GM12864 (cell line): ENCODE data around the gene KCNN3.

Experiments
- DNase-seq: peaks from one replicate; pipeline ENCODE4 v3.0.0-alpha.2; 2011; ENCODE audit warnings: low read depth
- H3K4me3 ChIP-seq: 2 replicates; pipeline ENCODE4 v1.5.1; 2011; ENCODE audit warnings: mild to moderate bottlenecking, low read depth, low read length, control low read depth
- TF ChIP-seq, protein P1 (sequence below): IDR thresholded peaks from 2 replicates; pipeline ENCODE4 v1.5.1; 2011; ENCODE audit warnings: low read depth, mild to moderate bottlenecking, moderate library complexity, low read length, control low read depth, inconsistent platforms; ENCODE audit errors: missing control alignments

Gene KCNN3

DNA sequence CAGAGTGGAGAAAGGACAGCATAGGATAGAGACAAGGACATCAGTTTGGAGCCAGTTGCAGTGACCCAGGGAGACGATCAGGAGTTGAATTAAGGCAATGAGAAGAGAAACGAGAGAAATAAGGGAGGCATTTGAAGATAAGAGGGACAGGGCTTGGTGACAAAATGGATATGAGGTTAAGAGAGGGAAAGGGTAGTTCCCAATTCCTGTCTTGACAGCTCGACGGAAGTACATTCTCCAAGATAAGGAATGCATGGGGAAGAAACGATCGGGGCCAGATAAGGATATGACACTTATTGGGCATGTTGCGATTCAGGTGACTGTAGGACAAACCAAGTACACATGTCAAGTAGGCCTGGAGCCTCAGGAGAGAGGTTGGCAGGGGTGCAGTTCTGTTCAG lies 18.7 kb upstream of the KCNN3 start:
- no peak for DNase-seq
- no peak overlapping the region for H3K4me3 ChIP-seq
- TF ChIP-seq, protein P1, sequence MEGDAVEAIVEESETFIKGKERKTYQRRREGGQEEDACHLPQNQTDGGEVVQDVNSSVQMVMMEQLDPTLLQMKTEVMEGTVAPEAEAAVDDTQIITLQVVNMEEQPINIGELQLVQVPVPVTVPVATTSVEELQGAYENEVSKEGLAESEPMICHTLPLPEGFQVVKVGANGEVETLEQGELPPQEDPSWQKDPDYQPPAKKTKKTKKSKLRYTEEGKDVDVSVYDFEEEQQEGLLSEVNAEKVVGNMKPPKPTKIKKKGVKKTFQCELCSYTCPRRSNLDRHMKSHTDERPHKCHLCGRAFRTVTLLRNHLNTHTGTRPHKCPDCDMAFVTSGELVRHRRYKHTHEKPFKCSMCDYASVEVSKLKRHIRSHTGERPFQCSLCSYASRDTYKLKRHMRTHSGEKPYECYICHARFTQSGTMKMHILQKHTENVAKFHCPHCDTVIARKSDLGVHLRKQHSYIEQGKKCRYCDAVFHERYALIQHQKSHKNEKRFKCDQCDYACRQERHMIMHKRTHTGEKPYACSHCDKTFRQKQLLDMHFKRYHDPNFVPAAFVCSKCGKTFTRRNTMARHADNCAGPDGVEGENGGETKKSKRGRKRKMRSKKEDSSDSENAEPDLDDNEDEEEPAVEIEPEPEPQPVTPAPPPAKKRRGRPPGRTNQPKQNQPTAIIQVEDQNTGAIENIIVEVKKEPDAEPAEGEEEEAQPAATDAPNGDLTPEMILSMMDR: no peak

DNA sequence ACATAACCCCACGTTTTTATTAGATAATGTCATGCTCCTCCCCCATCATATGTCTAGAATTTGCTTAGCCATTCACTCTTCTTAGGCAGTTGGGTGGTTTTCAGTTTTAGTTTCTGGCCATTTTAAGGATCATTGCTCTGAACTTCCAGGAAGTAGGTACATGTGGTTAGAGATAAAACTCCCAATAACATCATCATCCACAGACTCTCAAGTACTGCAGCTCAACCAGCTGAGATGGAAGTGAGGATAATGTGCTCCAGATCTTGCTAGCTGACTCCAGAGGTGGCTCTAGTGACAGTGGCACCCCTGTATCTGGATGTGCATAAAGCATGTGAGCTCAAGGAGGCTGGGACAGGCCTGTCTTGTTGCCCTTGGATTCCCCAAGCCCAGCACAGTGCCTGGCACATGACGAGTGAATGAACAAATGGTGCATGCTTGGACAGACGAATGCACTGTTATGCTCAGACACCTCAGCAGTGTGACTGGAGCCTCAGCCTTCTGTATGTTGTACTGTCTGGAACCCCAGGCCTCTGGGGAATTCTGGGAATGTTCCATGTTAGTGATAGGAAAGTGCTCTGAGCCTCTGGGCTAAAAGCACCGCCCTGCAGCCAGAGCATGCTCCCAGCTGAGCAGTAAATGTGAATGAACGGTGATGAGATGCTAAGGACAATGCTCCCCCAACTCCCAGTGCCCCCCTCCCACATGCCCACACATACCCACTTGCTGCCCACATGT lies 16.4 kb upstream of the KCNN3 start:
- no peak for DNase-seq
- TF ChIP-seq, protein P1: no peak
- H3K4me3 ChIP-seq: no peak overlapping the region

DNA sequence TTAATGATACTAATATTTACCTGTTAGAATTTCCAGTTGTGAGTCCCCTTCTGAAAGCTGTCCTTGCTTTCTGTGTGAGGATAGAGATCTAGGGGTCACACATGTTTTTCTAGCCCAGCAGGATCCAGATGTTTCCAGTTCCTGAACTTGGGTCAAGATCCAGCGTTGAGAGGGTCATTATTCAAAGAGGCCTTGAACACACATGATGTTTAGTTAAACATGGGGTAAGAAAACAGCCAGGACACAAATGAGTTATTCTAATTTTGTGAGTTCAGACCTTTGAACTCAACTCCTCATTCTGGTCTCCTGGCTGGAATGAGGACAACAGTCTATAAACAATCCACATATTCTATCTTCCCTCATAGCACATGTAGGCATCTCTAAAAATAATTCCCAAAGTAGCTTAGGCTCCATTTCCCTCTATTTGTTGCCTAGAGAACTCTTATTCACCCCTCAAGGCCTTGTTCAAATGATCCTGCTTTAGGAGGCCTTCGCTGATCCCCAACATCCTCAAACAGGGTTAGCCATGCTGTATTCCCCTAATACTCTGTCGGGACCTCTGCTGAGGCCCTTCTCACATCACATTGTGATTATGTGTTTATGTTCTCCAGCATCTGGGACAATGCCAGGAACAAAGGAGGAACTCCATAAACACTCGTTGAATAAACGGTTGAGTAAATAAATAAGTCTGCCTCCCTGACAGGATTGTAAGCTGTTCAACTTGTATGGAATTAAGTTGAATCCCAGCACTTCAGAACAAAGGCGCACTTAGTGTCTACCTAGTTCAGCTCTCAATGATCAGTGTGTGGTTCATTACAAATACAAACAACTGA lies 15.0 kb upstream of the KCNN3 start:
- no peak overlapping the region for H3K4me3 ChIP-seq
- no peak for DNase-seq
- TF ChIP-seq, protein P1: no peak

DNA sequence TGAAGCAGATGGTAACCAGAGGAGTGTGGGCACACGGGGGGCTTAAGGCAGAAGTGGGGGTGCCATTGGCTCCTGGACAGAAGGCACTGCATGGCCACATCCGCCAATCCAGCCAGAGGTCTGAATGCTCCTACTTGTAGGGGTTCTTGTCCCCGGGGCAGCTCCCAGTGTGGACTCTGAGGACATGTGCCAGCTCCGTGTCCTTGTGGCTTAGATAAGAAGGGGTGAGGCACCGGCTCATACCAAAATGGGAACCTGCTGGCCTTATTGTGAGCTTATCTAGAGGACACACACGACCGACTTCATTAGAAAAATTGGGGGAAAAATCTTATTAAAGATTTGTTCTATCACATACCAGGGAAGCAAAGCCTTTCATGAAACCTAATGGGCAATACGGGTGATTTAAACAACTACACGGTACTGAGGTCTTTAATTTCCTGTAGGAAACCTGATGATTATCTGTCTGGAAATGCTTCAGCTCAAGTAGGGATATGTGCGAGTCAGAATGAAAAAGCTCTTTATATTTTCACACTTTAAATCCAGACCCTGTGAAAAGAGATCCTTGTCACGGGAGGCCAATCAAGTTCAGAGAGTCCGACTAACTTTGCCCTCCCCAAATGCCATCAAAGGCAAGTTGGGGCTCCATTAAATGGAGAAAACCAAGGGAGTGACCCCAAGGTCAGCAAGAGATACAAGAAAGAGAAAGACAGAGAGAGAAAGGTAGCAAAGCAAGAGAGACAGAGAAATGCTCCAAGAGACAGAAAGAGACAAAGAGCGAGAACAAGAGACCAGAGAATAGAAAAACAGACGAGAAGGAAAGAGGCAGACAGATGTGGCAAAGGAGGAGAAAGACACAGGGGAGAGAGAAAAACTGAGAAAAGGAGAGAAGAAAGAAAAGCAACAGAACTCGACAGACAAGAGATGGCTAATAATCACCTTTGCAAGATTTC lies 14.1 kb upstream of the KCNN3 start:
- TF ChIP-seq, protein P1: no peak
- no peak overlapping the region for H3K4me3 ChIP-seq
- DNase-seq: no peak

DNA sequence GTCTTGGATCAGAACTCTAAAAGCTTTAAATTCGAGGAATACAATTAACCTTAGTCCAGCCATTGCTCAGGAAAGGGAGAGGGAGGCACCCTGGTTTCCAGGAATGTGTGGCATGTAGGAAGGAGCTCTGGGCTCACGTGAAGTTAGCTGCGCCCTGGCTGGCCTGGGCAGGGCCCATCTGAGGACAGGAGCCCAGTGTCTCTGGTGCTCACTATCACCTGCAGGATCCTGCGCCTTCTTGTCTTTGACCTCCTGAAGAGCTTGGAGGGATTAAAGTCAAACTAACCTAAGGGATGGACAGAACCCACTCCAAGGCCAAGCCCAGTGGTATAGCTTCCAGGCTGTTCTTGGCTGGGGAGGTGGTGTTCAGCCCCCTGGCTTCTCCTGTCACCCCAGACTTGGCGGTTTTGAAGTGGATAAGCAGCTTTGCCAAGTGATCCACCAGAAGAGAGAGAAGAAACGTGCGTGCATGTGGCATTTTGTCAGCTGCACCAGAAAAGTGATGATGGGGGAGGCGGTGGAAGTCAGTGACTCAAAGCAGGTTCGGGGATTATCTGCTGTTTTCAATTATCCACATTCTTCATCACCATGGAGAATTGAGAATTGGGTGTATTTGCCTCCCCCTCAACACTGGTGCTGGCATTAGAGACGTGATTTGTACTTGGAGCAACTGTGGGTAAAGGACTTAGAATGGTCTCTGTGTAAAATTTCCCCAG lies 11.9 kb upstream of the KCNN3 start:
- TF ChIP-seq, protein P1: no peak
- DNase-seq: no peak
- H3K4me3 ChIP-seq: no peak overlapping the region

DNA sequence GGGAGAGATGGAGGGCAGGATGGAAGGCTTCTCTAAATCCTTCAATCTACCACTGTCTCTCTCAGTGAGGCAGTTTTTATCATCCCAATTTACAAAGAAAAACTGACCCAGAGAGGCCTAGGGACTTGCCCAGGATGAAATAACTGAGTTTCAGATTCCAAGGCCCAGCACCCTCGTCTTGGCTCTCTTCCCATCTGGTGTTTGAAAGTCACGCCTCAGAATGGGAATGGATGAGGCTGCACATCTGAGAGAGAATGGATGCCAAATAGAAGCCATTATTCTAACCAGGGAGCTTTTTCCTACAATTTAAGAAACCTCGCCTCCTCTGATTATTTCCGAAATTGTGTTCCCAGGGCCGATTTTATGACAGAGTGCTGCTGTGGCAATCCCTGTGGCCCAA lies 10.6 kb upstream of the KCNN3 start:
- no peak overlapping the region for H3K4me3 ChIP-seq
- no peak for DNase-seq
- TF ChIP-seq, protein P1: no peak
